Endothelial cell of umbilical vein (primary cell): ENCODE data around the gene PLEKHH2.

Experiments
- CTCF ChIP-seq, 2 donors: IDR thresholded peaks; 1 replicate in 1 of 2; 2 replicates in 1 of 2; pipeline ENCODE4 v1.5.1; 2011; ENCODE audit warnings: low read length in 2 of 2, mild to moderate bottlenecking in 2 of 2, moderate library complexity in 2 of 2, control low read depth in 1 of 2, inconsistent platforms in 1 of 2, low read depth in 1 of 2; ENCODE audit not compliant: insufficient read depth in 1 of 2; ENCODE audit errors: extremely low read depth in 1 of 2
- POLR2A ChIP-seq: IDR thresholded peaks from 2 replicates; pipeline ENCODE4 v1.6.1; 2012; ENCODE audit warnings: low read depth, mild to moderate bottlenecking, control low read depth, low read length

- TF ChIP-seq CTCF (IDR thresholded peaks at IDR 0.05; ENCODE audit: extremely low read depth in 1 of 2, insufficient read depth in 1 of 2, low read depth in 1 of 2, low read length in 2 of 2), result no peak
- no peak for TF ChIP-seq POLR2A
These were observed 177.7 kb downstream of the PLEKHH2 start for GRCh38 chr2:43814711-43815110.
